Measurements from ENCODE around the gene ZNF778.
"Not testable (repeated sequence)": the region's sequence is repeated elsewhere in the genome, so short reads cannot be mapped to it uniquely, and the experiment has no call there.

Gene ZNF778

GRCh38 chr16:89183463-89183862 is 34.0 kb upstream of the ZNF778 start:
- no peaks in the 10 kb centered on the region for H3K4me1 ChIP-seq (ENCODE audit: control insufficient read depth in 2 of 2, insufficient read depth in 2 of 2, low read length in 2 of 2)
- no peaks in the 10 kb centered on the region for H3K9me3 ChIP-seq (ENCODE audit: control insufficient read depth in 2 of 2, low read length in 2 of 2)
- no peaks in the 10 kb centered on the region for H3K36me3 ChIP-seq (ENCODE audit: control insufficient read depth in 2 of 2, insufficient read depth in 2 of 2, low read length in 2 of 2)
- no peak overlapping the region for H3K9ac ChIP-seq (ENCODE audit: low read depth in 1 of 2, low read length in 2 of 2)
- H3K4me3 ChIP-seq (ENCODE audit: low read length in 2 of 2): no peak overlapping the region
- H3K27me3 ChIP-seq (ENCODE audit: control insufficient read depth in 2 of 2, insufficient read depth in 2 of 2, low read length in 2 of 2): peaks cover 0 to 2% of the 10 kb centered on the region in 2 donors
- H3K27ac ChIP-seq (ENCODE audit: low read depth in 2 of 2, low read length in 2 of 2): no peak overlapping the region

GRCh38 chr16:89183975-89184676 is 33.4 kb upstream of the ZNF778 start:
- Histone ChIP-seq H3K9ac (ENCODE audit: low read depth in 1 of 2, low read length in 2 of 2) (no peak overlapping the region), H3K9me3 (ENCODE audit: control insufficient read depth in 2 of 2, low read length in 2 of 2) (no peaks in the 10 kb centered on the region), H3K4me1 (ENCODE audit: control insufficient read depth in 2 of 2, insufficient read depth in 2 of 2, low read length in 2 of 2) (no peaks in the 10 kb centered on the region), H3K4me3 (ENCODE audit: low read length in 2 of 2) (no peak overlapping the region), H3K27ac (ENCODE audit: low read depth in 2 of 2, low read length in 2 of 2) (no peak overlapping the region), H3K36me3 (ENCODE audit: control insufficient read depth in 2 of 2, insufficient read depth in 2 of 2, low read length in 2 of 2) (no peaks in the 10 kb centered on the region), H3K27me3 (ENCODE audit: control insufficient read depth in 2 of 2, insufficient read depth in 2 of 2, low read length in 2 of 2) (peaks cover 0 to 2% of the 10 kb centered on the region in 2 donors)

GRCh38 chr16:89184677-89184932 is 32.9 kb upstream of the ZNF778 start:
- H3K27ac ChIP-seq (ENCODE audit: low read depth in 2 of 2, low read length in 2 of 2): no peak overlapping the region
- no peak overlapping the region for H3K4me3 ChIP-seq (ENCODE audit: low read length in 2 of 2)
- no peak overlapping the region for H3K9ac ChIP-seq (ENCODE audit: low read depth in 1 of 2, low read length in 2 of 2)
- no peaks in the 10 kb centered on the region for H3K4me1 ChIP-seq (ENCODE audit: control insufficient read depth in 2 of 2, insufficient read depth in 2 of 2, low read length in 2 of 2)
- no peaks in the 10 kb centered on the region for H3K36me3 ChIP-seq (ENCODE audit: control insufficient read depth in 2 of 2, insufficient read depth in 2 of 2, low read length in 2 of 2)
- no peaks in the 10 kb centered on the region for H3K9me3 ChIP-seq (ENCODE audit: control insufficient read depth in 2 of 2, low read length in 2 of 2)
- peaks cover 0 to 2% of the 10 kb centered on the region in 2 donors for H3K27me3 ChIP-seq (ENCODE audit: control insufficient read depth in 2 of 2, insufficient read depth in 2 of 2, low read length in 2 of 2)

GRCh38 chr16:89184933-89185794 is 32.3 kb upstream of the ZNF778 start:
- Histone ChIP-seq H3K4me1 (ENCODE audit: control insufficient read depth in 2 of 2, insufficient read depth in 2 of 2, low read length in 2 of 2) (no peaks in the 10 kb centered on the region), H3K4me3 (ENCODE audit: low read length in 2 of 2) (no peak overlapping the region), H3K9me3 (ENCODE audit: control insufficient read depth in 2 of 2, low read length in 2 of 2) (no peaks in the 10 kb centered on the region), H3K36me3 (ENCODE audit: control insufficient read depth in 2 of 2, insufficient read depth in 2 of 2, low read length in 2 of 2) (no peaks in the 10 kb centered on the region), H3K27ac (ENCODE audit: low read depth in 2 of 2, low read length in 2 of 2) (no peak overlapping the region), H3K9ac (ENCODE audit: low read depth in 1 of 2, low read length in 2 of 2) (no peak overlapping the region), H3K27me3 (ENCODE audit: control insufficient read depth in 2 of 2, insufficient read depth in 2 of 2, low read length in 2 of 2) (peaks cover 0 to 2% of the 10 kb centered on the region in 2 donors)

GRCh38 chr16:89185887-89186592 is 31.5 kb upstream of the ZNF778 start:
- not testable (repeated sequence) for H3K36me3 ChIP-seq (ENCODE audit: control insufficient read depth in 2 of 2, insufficient read depth in 2 of 2, low read length in 2 of 2); H3K9me3 ChIP-seq (ENCODE audit: control insufficient read depth in 2 of 2, low read length in 2 of 2); H3K27ac ChIP-seq (ENCODE audit: low read depth in 2 of 2, low read length in 2 of 2); H3K9ac ChIP-seq (ENCODE audit: low read depth in 1 of 2, low read length in 2 of 2); H3K4me3 ChIP-seq (ENCODE audit: low read length in 2 of 2); H3K4me1 ChIP-seq (ENCODE audit: control insufficient read depth in 2 of 2, insufficient read depth in 2 of 2, low read length in 2 of 2); H3K27me3 ChIP-seq (ENCODE audit: control insufficient read depth in 2 of 2, insufficient read depth in 2 of 2, low read length in 2 of 2)

- H3K36me3 ChIP-seq (ENCODE audit: control insufficient read depth in 2 of 2, insufficient read depth in 2 of 2, low read length in 2 of 2); H3K27me3 ChIP-seq (ENCODE audit: control insufficient read depth in 2 of 2, insufficient read depth in 2 of 2, low read length in 2 of 2); H3K4me3 ChIP-seq (ENCODE audit: low read length in 2 of 2); H3K27ac ChIP-seq (ENCODE audit: low read depth in 2 of 2, low read length in 2 of 2); H3K9ac ChIP-seq (ENCODE audit: low read depth in 1 of 2, low read length in 2 of 2); H3K9me3 ChIP-seq (ENCODE audit: control insufficient read depth in 2 of 2, low read length in 2 of 2); H3K4me1 ChIP-seq (ENCODE audit: control insufficient read depth in 2 of 2, insufficient read depth in 2 of 2, low read length in 2 of 2): not testable (repeated sequence)
Observed at GRCh38 chr16:89186593-89187031, 30.9 kb upstream of the ZNF778 start.

- Histone ChIP-seq H3K27me3 (ENCODE audit: control insufficient read depth in 2 of 2, insufficient read depth in 2 of 2, low read length in 2 of 2) (peaks cover 5 to 7% of the 10 kb centered on the region in 2 donors), H3K9me3 (ENCODE audit: control insufficient read depth in 2 of 2, low read length in 2 of 2) (no peaks in the 10 kb centered on the region), H3K27ac (ENCODE audit: low read depth in 2 of 2, low read length in 2 of 2) (no peak overlapping the region), H3K9ac (ENCODE audit: low read depth in 1 of 2, low read length in 2 of 2) (no peak overlapping the region), H3K4me1 (ENCODE audit: control insufficient read depth in 2 of 2, insufficient read depth in 2 of 2, low read length in 2 of 2) (no peaks in the 10 kb centered on the region), H3K36me3 (ENCODE audit: control insufficient read depth in 2 of 2, insufficient read depth in 2 of 2, low read length in 2 of 2) (no peaks in the 10 kb centered on the region), H3K4me3 (ENCODE audit: low read length in 2 of 2) (no peak overlapping the region)
Observed at GRCh38 chr16:89187032-89187769, 30.3 kb upstream of the ZNF778 start.

- Histone ChIP-seq H3K36me3 (ENCODE audit: control insufficient read depth in 2 of 2, insufficient read depth in 2 of 2, low read length in 2 of 2) (no peaks in the 10 kb centered on the region), H3K9ac (ENCODE audit: low read depth in 1 of 2, low read length in 2 of 2) (no peak overlapping the region), H3K27ac (ENCODE audit: low read depth in 2 of 2, low read length in 2 of 2) (no peak overlapping the region), H3K4me1 (ENCODE audit: control insufficient read depth in 2 of 2, insufficient read depth in 2 of 2, low read length in 2 of 2) (no peaks in the 10 kb centered on the region), H3K27me3 (ENCODE audit: control insufficient read depth in 2 of 2, insufficient read depth in 2 of 2, low read length in 2 of 2) (peaks cover 5 to 7% of the 10 kb centered on the region in 2 donors), H3K9me3 (ENCODE audit: control insufficient read depth in 2 of 2, low read length in 2 of 2) (no peaks in the 10 kb centered on the region), H3K4me3 (ENCODE audit: low read length in 2 of 2) (no peak overlapping the region)
Observed at GRCh38 chr16:89187770-89188392, 29.6 kb upstream of the ZNF778 start.

- H3K4me1 ChIP-seq (ENCODE audit: control insufficient read depth in 2 of 2, insufficient read depth in 2 of 2, low read length in 2 of 2); H3K36me3 ChIP-seq (ENCODE audit: control insufficient read depth in 2 of 2, insufficient read depth in 2 of 2, low read length in 2 of 2); H3K27ac ChIP-seq (ENCODE audit: low read depth in 2 of 2, low read length in 2 of 2); H3K9me3 ChIP-seq (ENCODE audit: control insufficient read depth in 2 of 2, low read length in 2 of 2); H3K9ac ChIP-seq (ENCODE audit: low read depth in 1 of 2, low read length in 2 of 2); H3K27me3 ChIP-seq (ENCODE audit: control insufficient read depth in 2 of 2, insufficient read depth in 2 of 2, low read length in 2 of 2); H3K4me3 ChIP-seq (ENCODE audit: low read length in 2 of 2): not testable (repeated sequence)
Observed at GRCh38 chr16:89188471-89189357, 28.8 kb upstream of the ZNF778 start.
